Measurements from ENCODE around the gene WNT4.

Gene WNT4

GRCh38 chr1:22143065-22144033 is at the start of gene WNT4:
TSS of gene WNT4 (minus strand) at chr1:22143097. CDS start at chr1:22142922, 175 bp downstream.
- peak within 1 kb of the TSS; percentile 38 for H3K4me3 ChIP-seq (ENCODE audit: low read depth, low read length)
- peak; percentile 20 for DNase-seq (ENCODE audit: low read depth)
- TF ChIP-seq CTCF (conservative IDR thresholded peaks at IDR 0.05; ENCODE audit: low read depth, low read length), result no peak

GRCh38 chr1:22190731-22191130 is 47.8 kb upstream of the WNT4 start:
- no peak overlapping the region for H3K4me3 ChIP-seq (ENCODE audit: low read depth, low read length)
- no peak for TF ChIP-seq CTCF (conservative IDR thresholded peaks at IDR 0.05; ENCODE audit: low read depth, low read length)
- DNase-seq (ENCODE audit: low read depth), result no peak

- no peak for DNase-seq (ENCODE audit: low read depth)
- TF ChIP-seq CTCF (conservative IDR thresholded peaks at IDR 0.05; ENCODE audit: low read depth, low read length), result no peak
- no peak overlapping the region for H3K4me3 ChIP-seq (ENCODE audit: low read depth, low read length)
These were observed 47.4 kb upstream of the WNT4 start for GRCh38 chr1:22190251-22190650.

GRCh38 chr1:22189619-22190018 is 46.7 kb upstream of the WNT4 start:
- H3K4me3 ChIP-seq (ENCODE audit: low read depth, low read length), result no peak overlapping the region
- TF ChIP-seq CTCF (conservative IDR thresholded peaks at IDR 0.05; ENCODE audit: low read depth, low read length), result no peak
- no peak for DNase-seq (ENCODE audit: low read depth)

GRCh38 chr1:22188914-22189313 is 46.0 kb upstream of the WNT4 start:
- DNase-seq (ENCODE audit: low read depth), result no peak
- no peak overlapping the region for H3K4me3 ChIP-seq (ENCODE audit: low read depth, low read length)
- TF ChIP-seq CTCF (conservative IDR thresholded peaks at IDR 0.05; ENCODE audit: low read depth, low read length), result no peak

- no peak for DNase-seq (ENCODE audit: low read depth)
- H3K4me3 ChIP-seq (ENCODE audit: low read depth, low read length), result no peak overlapping the region
- TF ChIP-seq CTCF (conservative IDR thresholded peaks at IDR 0.05; ENCODE audit: low read depth, low read length), result no peak
These were observed 45.5 kb upstream of the WNT4 start for GRCh38 chr1:22188436-22188835.

- no peak for TF ChIP-seq CTCF (conservative IDR thresholded peaks at IDR 0.05; ENCODE audit: low read depth, low read length)
- H3K4me3 ChIP-seq (ENCODE audit: low read depth, low read length), result no peak overlapping the region
- no peak for DNase-seq (ENCODE audit: low read depth)
These were observed 43.4 kb upstream of the WNT4 start for GRCh38 chr1:22186311-22186710.
